NCI-H1436 (cell line): ENCODE measurements around the gene FOXS1.
"Not testable (repeated sequence)": the region's sequence is repeated elsewhere in the genome, so short reads cannot be mapped to it uniquely, and the experiment has no call there.

ENCODE experiments used
- DNase-seq: peaks from one replicate; lab custom pipeline; 2025; lab: John Stamatoyannopoulos, UW

Gene FOXS1

DNA sequence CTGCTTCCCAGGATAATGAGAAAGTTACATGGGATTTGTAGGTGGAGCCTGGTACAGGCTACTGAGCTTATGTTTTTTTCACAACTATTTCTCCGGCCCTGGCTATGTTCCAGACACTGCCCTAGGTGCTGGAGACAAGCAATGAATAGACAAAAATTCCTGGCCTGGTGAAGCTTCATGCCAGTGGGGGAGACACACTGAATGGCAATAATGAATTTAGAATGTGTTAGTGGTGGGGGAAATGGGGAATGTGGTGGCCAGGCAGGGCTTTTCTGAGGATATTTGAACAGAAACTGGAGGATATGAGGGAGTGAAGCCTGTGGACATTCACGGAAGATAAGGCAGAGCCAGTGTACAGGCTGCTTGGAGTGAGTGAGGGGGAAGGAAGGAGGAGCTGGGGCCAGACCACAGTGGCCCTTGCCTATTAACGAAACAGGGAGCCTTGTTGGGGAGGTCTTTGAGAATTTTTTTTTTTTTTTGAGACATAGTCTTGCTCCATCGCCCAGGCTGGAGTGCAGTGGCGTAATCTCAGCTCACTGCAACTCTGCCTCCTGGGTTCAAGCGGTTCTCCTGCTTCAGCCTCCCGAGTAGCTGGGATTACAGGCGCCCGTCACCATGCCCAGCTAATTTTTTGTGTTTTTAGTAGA lies 6.6 kb downstream of the FOXS1 start:
- DNase-seq, result no peak

DNA sequence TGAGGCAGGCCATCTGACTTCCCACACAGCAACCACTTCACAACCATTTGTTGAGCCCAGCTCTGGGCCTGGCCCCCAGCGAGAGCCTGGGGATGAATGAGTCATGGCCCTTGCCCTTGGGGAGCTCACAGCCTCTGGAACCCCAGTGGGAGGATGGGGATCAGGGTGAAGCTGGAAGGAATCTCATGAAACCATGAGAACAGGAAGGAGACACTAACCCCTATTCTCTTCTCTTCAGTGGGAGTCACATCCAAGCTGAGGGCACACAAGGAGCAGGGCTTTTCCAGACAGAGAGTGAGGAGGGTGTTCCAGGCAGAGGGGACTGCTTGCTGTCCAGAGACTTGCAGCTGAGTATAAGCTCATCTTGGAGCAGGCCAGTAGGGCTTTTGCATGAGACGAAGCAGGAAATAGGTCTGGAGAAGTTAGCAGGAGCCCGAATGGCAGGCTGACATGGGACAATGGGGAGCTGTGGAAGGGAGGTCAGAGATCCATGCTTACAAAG lies 7.5 kb downstream of the FOXS1 start:
- DNase-seq, result no peak

DNA sequence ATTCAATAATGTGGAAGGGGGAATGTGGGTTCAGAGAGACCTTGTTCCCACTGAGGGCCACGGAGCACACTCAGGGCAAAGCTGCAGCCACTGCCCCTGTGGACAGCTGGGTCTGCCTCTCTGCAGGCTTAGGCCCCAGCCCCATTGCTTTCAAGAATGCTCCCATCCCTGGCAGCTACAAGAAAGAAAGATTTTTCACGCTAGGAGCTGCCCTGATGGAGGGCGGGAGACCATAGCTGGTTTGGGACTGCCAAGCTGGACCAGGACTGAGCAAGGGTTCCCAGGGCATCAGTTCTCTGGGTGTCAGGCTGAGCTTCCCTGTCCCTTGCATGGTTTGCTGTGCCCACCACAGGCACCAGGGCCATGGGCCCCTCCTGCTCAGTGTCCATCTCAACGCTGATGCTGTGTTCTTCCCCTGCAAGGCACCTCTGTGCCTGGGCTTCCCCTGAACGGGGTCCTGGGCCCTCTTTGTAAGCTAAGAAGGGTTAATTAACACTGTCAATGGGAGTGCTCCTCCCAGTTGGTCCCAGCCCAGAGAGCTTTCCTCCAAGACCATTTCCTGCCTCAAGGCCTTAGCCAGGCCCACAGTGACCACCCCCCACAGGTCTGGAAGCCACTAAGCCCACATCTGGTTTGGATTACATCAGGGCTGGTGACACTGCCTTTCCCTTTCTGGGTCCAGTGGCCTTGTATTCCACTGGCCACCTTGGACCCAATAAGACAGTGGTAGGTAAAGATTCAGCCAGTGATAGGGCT lies 8.4 kb downstream of the FOXS1 start:
- DNase-seq, result no peak

DNA sequence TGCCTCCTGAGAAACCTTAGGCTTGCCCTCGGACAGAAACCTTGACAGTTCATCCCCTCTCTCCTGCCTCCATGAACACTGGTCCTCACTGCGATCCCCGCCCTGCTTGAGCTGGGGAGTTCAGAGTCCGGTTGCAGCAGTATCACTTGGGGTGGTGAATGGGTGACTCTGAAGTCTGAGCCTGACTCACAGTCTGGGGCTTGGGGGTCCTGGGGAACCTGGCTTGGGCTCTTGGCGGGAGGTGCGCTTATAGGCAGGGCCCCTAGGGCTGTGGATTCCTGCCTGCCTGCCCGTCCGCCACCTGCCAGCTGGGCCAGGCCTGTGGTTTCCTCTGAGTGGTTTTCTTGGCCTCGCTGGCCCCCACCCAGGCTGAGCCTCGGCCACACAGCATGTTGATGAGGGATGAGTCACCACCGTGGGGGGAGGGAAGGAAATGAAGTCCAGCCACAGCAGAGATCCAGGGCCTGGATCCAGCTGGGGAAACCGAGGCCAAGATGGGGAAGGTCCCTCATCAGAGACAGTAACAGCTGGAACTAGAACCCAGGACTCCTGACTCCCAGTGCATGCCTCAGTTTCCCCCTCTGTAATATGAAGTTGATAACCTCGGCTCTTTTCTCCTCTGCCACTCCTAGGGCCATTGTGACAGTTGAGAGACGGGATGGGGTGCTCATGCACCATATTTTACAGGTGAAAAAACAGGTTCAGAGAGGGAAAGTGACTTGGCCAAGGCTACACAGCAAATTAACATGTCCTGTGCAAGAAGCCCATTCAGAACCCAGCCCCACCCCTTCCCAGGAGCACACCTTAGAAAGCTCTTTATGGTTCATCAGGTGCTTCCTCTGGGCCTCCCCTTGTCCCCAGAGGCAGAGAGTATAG lies 9.2 kb downstream of the FOXS1 start:
- no peak for DNase-seq

DNA sequence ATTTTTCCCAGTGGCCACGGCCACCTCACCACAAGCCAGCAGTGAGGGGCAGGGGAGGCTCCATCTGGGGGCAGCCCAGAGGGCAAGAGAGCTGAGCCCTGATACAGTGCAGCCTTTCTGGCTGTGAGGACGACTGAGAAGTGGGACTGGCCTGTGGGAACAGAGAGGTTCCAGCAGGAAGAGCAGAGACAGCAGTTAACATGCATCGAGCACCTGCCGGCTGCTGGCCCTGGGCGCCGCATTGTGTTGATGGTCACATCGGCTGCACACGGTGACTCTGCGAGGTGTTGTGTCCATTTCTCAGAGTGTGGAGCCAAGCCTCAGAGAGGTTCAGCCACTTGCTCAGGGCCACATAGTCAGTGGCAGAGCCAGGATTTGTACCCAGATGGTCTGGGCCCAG lies 9.8 kb downstream of the FOXS1 start:
- DNase-seq, result no peak

DNA sequence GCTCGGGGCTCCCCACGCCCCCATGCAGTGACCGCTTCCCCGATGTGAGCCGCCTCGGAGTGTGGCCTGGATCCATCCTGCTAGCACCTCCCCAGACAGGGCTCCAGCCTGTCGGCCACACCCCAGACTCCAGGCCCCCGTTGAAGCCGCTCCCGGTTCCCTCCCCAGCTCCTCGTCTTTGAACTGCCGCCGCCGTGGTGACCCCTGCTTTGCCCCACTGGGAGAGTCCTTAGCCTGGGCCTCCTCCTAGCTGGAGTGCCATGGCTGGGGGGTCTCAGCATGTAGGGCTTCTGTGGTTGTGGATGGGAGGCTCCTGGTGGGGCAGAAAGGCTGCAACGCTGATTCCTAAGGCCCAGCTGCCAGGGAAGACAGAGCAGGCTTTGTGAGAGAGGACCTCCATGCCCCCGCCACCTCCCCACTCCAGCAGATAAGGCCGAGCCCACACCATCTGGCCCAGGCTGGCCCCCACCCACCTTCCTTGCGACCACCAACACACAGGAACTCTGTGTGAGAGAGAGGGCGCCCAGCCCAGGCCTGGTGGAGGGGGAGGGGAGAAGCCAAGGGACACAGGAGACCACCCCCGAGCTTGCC lies 11.4 kb downstream of the FOXS1 start:
- no peak for DNase-seq

DNA sequence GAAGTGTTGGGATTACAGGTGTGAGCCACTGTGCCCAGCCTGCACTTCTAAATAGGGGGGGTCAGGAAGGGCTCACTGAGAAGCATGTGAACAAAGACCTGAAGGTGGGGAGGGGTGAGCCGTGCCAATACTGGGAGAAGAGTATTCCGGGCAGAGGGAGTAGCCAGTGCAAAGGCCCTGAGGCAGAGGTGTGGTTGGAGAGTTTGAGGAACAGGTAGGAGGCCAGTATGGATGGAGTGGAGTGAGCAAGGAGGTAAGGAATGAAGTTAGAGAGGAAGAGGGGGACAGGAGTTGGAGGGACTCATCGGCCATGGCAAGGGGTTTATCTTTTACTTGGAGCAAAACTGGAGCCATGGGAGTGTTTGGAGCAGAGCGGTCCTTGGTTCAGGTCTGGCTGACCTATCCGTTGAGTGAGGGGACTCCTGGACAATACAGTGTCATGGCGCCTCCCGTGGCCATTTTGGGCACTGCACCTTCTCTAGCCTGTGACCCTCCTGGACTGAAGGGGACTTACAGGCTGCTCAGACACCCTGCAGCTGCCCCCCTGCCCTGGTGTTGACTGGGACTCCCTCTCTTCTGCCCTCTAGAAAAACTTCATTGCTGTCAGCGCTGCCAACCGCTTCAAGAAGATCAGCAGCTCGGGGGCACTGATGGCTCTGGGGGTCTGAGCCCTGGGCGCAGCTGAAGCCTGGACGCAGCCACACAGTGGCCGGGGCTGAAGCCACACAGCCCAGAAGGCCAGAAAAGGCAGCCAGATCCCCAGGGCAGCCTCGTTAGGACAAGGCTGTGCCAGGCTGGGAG lies 12.1 kb downstream of the FOXS1 start:
- peak; percentile 5 for DNase-seq

DNA sequence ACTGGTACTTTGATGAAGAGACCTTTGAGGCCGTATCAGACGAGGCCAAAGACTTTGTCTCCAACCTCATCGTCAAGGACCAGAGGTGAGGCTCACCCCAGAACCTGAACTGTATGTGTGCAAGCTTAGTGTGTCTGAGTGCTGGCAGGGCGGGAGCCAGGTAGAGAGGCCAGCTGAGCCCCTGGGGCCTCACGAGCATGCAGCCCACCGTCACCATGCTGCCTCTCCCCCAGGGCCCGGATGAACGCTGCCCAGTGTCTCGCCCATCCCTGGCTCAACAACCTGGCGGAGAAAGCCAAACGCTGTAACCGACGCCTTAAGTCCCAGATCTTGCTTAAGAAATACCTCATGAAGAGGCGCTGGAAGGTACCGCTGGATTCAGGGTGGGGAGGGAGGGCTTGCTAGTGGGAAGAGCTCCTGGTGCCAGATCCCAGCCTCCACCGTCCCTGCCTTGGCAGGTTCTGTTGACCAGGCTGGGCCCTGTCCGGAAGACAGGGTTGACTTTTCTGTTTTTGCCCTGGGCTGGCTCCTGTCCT lies 13.6 kb downstream of the FOXS1 start:
- no peak for DNase-seq

DNA sequence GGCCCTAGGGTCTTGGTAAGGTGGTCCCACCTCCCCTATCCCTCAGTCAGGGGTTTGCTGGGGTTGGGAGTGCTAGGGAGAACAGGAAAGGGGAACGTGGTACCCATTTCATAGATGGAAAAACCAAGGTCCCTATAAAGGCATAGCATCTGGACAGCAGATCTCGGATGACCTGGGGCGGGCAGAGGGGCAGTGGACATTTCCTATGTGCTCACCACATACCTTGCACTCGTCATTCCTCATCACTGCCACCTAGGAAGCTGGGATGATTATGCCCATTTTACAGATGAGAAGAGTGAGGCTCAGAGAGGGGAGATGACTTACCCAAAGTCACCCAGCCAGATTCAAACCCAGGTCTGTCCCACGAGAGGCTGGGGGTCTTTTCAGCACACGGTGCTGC lies 14.2 kb downstream of the FOXS1 start:
- no peak for DNase-seq

DNA sequence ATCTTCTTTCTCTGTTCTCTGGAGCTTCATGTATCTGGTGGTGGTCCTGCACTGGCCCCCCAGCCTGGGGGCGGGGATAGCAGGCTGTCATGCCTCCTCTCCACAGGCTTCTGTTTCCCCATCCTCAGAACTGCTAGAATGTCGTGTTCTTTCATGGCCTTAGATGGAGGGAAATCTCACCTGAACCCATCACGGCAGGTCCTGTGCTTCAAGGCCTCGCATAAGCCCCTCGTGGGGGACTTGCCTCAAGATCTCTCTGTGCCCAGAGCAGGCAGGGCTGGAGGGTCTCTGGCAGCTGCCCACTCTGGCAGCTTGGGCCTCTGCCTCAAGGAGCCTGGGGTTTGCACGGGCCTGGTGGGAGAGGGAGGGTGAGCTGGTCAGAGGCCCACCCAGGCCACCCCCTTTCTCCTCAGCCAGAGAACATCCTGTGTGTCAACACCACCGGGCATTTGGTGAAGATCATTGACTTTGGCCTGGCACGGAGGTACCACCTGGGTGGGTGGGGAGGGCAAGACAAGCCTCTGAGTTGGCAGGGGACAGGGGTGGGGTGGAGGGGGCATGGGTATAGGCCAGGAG lies 14.9 kb downstream of the FOXS1 start:
- DNase-seq, result no peak

DNA sequence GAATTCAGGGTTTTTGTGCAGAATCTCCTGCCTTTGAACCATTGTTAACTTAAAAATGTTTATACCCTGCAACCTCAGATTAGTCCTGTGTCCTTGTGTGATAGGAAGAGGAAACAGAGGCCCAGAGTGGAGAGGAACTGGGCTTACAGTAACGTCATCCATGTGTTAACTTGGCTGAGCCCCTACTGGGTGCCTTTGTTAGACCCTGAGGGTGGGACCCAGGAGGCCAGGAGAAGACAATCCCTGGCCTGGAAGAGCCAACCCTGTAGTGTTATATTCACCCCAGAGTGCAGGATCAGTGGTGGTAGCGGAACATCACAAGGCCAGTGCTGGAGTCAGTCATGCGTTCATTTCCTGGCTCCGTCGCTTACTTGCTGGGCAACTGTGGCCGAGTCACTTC lies 15.7 kb downstream of the FOXS1 start:
- DNase-seq, result no peak

DNA sequence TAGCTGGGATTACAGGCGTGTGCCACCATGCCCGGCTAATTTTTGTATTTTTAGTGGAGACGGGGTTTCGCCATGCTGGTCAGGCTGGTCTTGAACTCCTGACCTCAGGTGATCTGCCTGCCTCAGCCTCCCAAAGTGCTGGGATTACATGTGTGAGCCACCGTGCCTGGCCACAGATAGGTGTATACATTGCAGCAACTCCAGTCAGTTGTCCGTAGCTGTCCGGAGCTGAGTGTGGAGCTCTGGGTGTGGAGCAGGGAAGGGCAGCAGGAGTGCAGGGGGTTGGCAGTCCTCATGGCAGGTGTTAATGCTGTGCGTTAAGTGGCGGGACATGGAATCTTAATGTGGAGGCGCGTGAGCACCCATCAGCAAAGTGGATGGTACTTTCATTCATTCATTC lies 17.4 kb downstream of the FOXS1 start:
- DNase-seq, result not testable (repeated sequence)

DNA sequence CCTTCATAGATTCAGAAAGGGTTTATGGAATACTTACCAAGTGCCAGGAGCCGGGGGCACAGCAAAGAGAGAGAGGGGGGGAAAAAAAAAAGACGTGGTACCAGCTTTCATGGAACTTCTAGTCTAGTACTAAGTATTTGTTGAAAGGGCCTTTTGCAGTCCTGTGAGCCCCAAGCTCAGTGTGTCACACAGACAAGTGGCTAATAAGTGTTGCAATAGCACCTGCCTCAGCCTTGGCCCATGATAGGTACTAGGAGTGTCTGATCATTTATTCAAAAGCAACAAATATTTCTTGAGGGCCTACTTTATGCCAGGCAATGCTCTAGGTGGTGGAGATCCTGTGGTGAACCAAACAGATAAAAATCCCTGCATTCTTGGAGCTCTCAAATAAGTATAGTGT lies 18.3 kb downstream of the FOXS1 start:
- no peak for DNase-seq

DNA sequence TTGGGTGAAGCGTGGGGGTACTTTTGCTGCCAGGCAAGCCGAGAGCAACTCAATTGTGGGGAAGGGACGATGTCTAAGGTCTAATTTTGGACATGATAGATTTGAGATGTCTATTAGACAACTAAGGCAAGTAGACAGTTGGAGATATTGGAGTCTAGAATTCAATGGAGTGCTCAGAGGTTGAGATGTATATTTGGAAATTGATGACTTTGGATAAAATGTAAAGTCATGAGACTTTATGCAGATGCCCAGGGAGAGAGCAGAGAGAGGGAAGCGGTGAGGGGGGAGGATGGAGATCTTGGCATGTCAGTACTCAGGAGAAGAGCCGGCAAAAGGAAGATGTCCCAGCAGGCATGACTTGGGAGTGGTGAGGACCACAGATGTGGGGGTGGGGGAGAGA lies 19.3 kb downstream of the FOXS1 start:
- no peak for DNase-seq

DNA sequence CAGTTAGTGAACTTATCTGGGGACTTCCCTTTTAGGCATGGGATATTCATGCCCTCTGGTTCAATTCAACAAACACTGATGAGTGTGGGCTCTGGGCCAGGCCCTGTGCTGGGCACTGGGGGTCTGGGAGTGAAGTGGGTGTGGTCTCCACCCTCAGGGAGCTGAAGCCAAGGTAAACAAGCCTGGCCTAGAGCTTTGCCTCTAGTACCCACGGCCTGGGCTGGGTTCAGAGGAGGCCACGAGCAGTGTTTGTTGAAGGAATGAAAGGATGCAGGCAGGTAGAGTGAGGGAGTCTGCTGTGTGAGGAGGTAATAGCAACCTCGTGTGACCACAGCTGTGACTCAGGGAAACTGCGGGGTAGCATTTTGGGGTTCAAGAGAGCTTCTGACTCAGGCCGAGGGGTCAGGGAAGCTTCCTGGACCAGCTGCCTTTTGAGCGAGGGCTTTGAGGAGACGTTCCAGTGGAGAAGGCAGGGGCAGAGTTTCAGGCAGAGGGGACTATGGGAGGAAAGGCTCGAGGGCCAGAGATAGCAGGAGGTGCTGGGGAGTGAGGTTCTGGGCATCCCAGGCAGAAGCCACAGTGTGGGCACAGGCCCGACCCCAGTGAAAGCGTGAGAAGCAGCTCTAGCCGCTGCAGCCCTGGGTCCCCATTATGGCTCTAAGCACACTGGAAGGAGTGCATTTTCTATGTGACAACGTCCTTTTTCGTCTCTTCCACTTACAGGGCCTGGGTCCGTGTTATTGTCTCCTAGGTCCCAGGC lies 20.7 kb downstream of the FOXS1 start:
- no peak for DNase-seq

DNA sequence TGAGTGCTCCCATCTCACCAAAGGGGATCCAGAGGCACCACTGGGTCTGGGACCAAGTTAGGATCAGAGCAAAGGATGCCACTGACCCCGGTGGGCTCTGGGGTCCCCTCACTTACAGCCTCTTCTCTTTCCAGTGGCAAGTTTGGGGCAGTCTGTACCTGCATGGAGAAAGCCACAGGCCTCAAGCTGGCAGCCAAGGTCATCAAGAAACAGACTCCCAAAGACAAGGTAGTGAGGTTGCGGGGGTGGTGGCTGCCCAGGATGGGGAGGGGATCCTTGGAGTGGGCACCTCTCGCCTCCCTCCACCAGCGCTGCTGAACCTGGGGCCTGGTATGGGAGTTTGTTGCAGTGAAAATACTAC lies 21.3 kb downstream of the FOXS1 start:
- DNase-seq, result no peak

DNA sequence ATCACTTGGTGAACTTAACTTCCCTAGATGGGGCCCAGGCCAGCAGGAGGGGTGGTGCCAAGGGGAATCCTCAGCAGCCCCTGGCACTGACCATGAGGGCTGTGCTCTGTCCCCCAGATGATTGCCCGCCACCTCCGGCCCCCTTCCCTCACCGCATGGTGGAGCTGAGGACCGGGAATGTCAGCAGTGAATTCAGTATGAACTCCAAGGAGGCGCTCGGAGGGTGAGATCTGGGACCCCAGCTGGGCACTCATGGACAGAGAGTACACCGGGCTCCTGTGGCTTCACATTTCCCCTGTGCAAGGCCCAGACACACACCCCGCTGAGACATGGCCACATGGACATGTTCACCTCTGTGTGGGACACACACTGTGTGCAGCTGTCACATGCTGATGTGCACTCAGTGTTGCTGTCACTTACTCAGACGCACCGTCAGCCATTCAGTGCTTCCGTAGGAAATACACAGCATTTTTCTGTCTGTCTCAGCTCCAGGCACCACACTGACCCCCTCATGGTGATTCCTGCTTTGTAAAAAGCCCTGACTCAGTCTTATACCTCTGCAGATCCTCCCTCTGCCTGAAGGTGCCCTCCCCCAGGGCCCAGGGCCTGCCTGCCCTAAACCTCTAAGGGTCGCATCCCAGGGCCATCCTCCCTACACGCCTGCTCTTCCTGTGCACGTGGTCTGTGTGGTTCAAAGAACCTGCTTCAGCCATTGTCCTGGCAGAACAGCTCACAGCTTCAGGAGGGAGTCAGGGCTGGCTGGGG lies 21.9 kb downstream of the FOXS1 start:
- DNase-seq, result no peak

DNA sequence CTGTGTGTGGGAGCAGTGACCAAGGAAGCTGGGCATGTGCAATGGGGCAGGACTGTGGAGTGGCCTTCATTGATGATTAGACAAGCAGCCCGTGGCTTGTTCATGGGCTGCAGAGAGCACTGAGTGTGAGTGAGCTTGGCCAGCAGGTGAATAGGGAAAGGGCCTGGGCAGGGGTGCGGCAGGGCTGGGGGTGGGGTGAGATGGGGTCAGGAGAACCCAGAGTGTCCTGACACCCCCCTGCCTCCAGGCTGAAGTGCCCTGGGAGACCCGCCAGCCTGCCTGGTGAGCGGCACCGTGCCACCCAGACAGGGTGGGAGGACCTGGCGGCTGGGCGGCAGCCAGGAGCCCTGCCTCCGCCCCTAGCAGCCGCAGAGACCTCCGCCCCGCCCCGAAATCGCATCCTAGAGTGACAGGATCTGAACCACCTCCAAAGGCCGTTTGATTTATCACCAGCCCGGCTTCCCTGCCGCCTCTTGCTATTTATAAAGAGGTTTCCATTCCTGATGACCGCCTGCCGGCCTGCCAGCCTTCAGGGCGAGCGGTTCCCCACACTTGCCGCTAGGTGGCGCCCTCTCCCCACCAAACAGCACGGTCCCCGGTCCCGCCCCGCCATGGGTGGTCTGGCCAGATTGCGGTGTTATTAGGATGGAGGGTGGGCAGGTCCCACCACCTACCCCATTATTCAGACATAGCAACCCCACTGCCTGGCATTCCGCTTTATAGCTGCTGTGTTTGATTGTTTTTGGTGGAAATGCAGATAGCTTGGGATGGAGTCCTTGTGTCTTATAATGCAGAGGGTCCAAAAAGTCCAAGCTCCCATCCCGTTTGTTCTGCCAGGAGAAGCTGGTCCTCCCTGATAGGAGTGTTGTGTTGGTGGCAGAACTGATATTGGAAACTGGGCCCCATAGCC lies 22.7 kb downstream of the FOXS1 start:
- DNase-seq, result peak; percentile 54
